Vagina (tissue), 2 donors: Measurements from ENCODE around the gene GNAI2.

ENCODE experiments used
- POLR2A ChIP-seq, 2 donors: fragments of 450-650 bp; IDR thresholded peaks; one replicate each; pipeline ENCODE4 v1.6.1; 2017; ENCODE audit warnings: antibody characterized with exemption in 2 of 2, mild to moderate bottlenecking in 2 of 2, moderate library complexity in 2 of 2
- POLR2AphosphoS5 ChIP-seq, 2 donors: sonication (generic); formaldehyde crosslinking; IDR thresholded peaks; one replicate each; pipeline ENCODE4 v1.9.0; 2017; ENCODE audit warnings: antibody characterized with exemption in 2 of 2, mild to moderate bottlenecking in 2 of 2, low read depth in 1 of 2; ENCODE audit not compliant: insufficient read depth in 1 of 2
- TF ChIP-seq, protein P1 (sequence below), 3 experiments: fragments of 450-650 bp in 2 of 3; fragments of 200-600 bp in 1 of 3; sonication (generic) in 1 of 3; IDR thresholded peaks; one replicate each; pipeline ENCODE4 v1.5.1; 2017 to 2019; ENCODE audit warnings: antibody characterized with exemption in 3 of 3, mild to moderate bottlenecking in 2 of 3, moderate library complexity in 2 of 3

DNA sequence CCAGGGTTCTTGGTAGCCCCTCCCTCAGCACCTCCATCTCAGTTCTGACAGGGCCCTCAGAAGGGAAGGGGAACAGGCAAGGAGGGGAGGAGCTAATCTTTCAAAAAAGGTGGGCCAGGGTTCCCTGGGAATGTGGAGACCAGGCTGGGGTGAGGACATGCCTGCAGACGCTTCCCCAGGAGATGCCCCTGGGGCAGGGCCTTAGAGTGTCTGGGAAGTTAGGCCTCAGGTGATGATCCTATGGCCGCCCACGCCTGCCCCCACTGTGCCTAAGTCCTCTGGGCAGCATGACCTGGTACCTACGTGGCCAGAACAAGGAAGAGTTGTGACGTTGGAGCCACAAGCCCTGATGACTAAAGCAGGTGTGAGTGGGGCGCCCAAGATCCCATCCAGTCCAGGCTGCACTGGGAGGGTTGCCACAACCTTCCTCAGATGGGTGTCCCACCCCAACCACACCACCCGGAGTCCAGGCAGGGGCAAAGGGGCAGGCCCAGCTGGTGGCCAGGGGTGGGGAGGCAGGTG is 29.0 kb downstream of the GNAI2 start:
- TF ChIP-seq, protein P1, sequence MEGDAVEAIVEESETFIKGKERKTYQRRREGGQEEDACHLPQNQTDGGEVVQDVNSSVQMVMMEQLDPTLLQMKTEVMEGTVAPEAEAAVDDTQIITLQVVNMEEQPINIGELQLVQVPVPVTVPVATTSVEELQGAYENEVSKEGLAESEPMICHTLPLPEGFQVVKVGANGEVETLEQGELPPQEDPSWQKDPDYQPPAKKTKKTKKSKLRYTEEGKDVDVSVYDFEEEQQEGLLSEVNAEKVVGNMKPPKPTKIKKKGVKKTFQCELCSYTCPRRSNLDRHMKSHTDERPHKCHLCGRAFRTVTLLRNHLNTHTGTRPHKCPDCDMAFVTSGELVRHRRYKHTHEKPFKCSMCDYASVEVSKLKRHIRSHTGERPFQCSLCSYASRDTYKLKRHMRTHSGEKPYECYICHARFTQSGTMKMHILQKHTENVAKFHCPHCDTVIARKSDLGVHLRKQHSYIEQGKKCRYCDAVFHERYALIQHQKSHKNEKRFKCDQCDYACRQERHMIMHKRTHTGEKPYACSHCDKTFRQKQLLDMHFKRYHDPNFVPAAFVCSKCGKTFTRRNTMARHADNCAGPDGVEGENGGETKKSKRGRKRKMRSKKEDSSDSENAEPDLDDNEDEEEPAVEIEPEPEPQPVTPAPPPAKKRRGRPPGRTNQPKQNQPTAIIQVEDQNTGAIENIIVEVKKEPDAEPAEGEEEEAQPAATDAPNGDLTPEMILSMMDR (IDR thresholded peaks at IDR 0.05): no peak
- no peak for TF ChIP-seq POLR2A (IDR thresholded peaks at IDR 0.05)
- peak in 1 of 2 donors; percentile 54 for TF ChIP-seq POLR2AphosphoS5 (IDR thresholded peaks at IDR 0.05; ENCODE audit: insufficient read depth in 1 of 2, low read depth in 1 of 2)
